GM18873 (cell line): ENCODE measurements around the gene GNB3.
"Not testable (repeated sequence)": the region's sequence is repeated elsewhere in the genome, so short reads cannot be mapped to it uniquely, and the experiment has no call there.

ENCODE experiments used
- ATAC-seq: cut with Tn5 transposase; IDR thresholded peaks from one replicate; pipeline ENCODE4 v1.9.1; 2021; ENCODE audit warnings: mild to moderate bottlenecking, moderate library complexity, moderate number of reproducible peaks; ENCODE audit not compliant: unreplicated experiment, low FRiP score

Gene GNB3

GRCh38 chr12:6873094-6874014, 32.6 kb downstream of the GNB3 start, which contains the start of gene SPSB2:
TSS of gene SPSB2 (minus strand) at chr12:6873303. CDS start at chr12:6872901, 402 bp downstream.
- peak; percentile 54 for ATAC-seq

DNA sequence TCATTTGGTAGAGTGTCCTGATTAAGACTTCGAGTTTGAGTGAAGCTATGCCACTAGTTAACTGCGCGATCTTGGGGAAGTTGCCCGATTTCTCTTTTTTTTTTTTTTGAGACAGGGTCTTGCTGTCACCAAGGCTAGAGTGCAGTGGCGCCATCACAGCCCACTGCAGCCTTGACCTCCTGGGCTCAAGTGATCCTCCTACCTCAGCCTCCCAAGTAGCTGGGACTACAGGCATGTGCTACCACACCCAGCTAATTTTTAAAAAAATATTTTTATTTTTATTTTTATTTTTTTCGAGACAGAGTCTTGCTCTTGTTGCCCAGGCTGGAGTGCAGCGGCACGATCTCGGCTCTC, 33.3 kb downstream of the GNB3 start:
- ATAC-seq, result not testable (repeated sequence)

GRCh38 chr12:6879824-6880223, 39.1 kb downstream of the GNB3 start:
- not testable (repeated sequence) for ATAC-seq

DNA sequence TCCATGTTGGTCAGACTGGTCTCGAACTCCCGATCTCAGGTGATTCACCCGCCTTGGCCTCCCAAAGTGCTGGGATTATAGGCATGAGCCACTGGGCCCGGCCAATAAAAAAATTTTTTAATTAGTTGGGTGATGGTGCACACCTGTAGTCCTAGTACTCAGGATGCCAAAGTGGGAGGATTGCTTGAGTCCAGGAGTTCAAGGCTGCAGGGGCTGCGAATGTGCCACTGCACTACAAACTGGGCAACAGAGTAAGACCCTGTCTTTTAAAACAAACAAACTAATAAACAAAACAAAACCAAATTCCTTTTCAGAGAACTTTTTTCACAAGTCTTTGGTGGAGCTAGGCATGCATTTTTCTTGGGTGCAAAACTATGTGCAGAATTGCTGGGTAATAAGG, 42.5 kb downstream of the GNB3 start:
- ATAC-seq, result no peak

DNA sequence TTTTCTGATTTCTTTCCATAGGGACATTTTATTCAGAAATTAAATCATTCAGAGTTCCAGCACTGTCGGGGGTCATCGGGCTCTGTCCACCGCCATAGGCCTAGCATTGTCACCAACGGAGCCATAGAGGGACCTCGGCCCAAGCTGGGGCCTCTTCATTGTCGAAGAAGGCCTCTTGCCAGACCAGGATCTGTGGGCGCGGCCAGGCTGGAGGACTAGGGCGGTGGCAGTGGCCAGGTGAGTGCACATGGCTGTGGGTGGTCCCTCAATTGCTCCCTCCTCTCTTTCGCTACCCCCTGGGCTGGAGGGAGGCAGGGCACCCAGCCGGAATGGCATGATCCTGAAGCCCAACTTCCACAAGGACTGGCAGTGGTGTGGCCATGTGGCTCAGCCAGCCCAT, 43.0 kb downstream of the GNB3 start:
- no peak for ATAC-seq

DNA sequence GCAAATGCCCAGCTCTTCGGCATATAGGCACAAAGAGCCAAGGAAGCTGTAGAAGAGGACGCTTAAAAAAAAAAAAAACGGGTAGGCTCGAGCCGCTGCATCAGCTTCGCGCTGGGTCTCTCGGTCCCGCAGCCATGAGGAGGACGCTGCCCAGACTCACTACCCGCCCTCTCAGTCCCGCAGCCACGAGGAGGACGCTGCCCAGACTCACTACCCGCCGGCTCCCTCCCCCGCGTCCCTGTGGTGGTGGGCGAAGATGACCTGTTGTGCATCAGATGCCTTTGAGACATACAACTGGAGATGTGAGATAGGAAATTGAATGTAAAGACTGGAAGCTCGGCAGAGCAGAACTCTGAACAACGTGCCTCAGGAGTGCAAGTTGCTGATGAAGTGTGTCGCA, 43.8 kb downstream of the GNB3 start:
- no peak for ATAC-seq

GRCh38 chr12:6886206-6886999, 45.7 kb downstream of the GNB3 start:
- ATAC-seq, result not testable (repeated sequence)

DNA sequence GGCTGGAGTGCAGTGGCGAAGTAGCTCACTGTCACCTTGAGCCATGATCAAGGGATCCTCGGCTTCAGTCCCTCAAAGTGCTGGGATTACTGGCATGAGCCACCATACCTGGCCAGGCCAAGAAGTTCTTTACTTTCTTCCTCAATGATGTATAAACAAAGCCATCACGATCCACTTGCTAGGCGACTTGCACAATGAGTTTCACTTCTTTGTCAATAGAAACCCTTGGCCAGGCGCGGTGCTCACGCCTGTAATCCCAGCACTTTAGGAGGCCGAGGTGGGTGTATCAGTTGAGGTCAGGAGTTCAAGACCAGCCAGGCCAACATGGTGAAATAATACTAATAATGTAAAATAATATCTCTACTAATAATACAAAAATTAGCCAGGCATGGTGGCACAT, 46.7 kb downstream of the GNB3 start:
- ATAC-seq, result no peak

DNA sequence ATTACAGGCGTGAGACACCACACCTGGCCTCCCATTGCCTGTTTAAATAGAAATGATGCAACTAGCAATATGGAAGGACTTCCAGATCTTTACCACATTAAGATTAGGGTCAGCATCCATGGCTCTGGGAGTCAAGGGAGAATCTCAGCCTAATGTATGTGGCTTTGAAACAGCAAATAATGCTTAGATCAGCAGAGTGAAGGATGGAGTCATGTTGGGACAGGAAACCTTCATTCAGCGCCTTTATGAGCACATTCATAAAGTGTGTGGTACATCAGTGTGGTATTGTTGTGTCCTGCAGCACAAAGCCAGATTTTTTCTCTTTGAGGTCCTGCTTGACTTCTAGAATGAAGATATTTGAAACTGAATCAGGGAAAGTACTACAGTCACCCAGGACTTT, 47.6 kb downstream of the GNB3 start:
- ATAC-seq, result no peak

DNA sequence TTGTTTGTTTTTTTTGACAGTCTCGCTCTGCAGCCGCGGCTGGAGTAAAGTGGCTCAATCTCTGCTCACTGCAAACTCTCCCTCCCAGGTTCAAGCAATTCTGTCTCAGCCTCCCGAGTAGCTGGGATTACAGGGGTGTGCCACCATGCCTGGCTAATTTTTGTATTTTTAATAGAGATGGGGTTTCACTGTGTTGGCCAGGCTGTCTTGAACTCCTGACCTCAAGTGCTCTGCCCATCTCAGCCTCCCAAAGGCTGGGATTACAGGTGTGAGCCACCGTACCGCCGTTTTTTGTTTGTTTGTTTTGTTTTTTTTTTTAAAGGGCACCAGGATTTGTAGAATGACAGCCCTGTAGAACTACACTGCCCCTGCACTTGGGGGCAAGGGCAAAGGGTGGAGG, 48.1 kb downstream of the GNB3 start:
- not testable (repeated sequence) for ATAC-seq

- not testable (repeated sequence) for ATAC-seq
These were observed 49.2 kb downstream of the GNB3 start for GRCh38 chr12:6889775-6890573.

DNA sequence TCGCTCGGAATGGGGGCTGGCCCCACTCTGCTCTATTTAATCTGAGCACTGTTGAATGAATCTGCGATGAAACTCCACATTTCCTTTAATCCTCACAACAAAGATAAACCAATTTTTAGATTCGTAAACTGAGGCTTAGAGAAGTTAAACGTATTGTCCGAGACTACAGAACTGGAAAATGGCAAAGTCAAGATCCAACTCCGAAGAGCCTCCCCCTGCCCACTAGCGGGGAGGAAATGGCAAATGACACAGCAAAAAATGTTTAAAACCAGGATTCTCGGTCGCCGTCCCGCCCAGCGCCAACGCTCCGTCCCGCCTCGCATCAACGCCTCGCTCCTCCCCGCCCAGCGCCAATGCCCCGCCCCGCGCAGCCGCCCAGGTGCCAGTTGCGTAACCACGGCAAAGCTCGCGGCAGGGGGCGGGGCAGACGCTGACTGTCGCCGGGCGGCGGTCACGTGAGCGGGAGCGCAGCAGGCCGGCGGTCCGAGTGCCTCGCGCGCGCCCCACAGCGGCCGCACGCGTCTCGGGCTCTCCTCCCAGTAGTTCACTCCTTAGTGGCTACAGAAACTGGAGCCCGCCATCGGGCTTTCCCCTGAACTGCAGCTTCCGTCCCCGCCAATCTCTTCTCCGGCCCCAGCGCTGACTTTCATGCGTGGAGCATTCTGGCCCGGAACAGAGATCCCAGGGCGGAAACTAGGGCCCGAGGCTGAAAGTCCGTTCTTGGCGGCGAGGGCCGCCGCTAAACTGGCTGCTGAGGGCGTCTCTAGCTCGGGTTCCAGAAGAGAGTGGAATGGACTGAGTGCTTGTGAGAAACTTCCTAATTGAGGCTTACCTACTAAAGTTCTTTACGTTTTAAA, 50.3 kb downstream of the GNB3 start:
- ATAC-seq, result peak; percentile 92

GRCh38 chr12:6891646-6892001, 50.9 kb downstream of the GNB3 start:
- no peak for ATAC-seq

DNA sequence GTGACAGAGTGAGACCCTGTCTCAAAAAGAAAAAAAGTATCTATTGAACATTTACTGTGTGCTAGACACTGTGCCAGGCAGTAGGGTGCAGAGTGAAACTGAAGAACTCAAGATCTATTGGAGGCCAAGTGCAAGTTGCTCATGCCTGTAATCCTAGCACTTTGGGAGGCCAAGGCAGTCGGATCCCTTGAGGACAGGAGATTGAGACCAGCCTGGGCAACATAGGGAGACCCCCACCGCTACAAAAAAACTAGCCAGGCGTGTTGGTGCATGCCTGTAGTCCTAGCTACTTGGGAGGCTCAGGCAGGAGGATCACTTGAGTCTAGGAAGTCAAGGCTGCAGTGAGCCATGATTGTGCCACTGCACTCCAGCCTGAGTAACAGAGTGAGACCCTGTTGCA, 52.0 kb downstream of the GNB3 start:
- ATAC-seq, result not testable (repeated sequence)

DNA sequence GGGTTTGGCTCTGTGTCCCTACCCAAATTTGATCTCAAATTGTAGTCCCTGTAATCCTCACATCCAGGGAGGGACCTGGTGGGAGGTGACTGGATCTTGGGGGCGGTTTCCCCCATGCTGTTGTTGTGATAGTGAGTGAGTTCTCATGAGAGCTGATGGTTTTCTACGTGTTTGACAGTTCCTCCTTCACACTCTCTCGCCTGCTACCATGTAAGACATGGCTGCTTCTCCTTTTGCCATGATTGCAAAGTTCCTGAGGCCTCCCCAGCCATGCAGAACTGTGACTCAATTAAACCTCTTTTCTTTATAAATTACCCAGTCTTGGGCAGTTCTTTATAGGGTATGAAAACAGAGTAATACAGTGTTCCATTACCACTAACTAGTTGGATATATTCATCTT, 53.6 kb downstream of the GNB3 start:
- ATAC-seq, result no peak
